HG02885 (cell line): Measurements from ENCODE around the gene TMEM203.

Experiments used
- ATAC-seq: cut with Tn5 transposase; IDR thresholded peaks from one replicate; pipeline ENCODE4 v1.9.1; 2021; ENCODE audit warnings: mild to moderate bottlenecking; ENCODE audit not compliant: unreplicated experiment, poor library complexity

Gene TMEM203

GRCh38 chr9:137219757-137220316, 14.4 kb upstream of the TMEM203 start:
- no peak for ATAC-seq

GRCh38 chr9:137218754-137219271, 13.4 kb upstream of the TMEM203 start:
- ATAC-seq = no peak

GRCh38 chr9:137218212-137218753, 12.8 kb upstream of the TMEM203 start:
- ATAC-seq = no peak

- no peak for ATAC-seq
These were observed 12.1 kb upstream of the TMEM203 start for GRCh38 chr9:137217276-137218211.

GRCh38 chr9:137216188-137216965, 10.9 kb upstream of the TMEM203 start:
- no peak for ATAC-seq

- no peak for ATAC-seq
These were observed 9.9 kb upstream of the TMEM203 start for GRCh38 chr9:137215196-137215986.

- ATAC-seq = no peak
These were observed 9.2 kb upstream of the TMEM203 start for GRCh38 chr9:137214620-137215019.

GRCh38 chr9:137213160-137214060, 8.0 kb upstream of the TMEM203 start:
- no peak for ATAC-seq

- ATAC-seq = no peak
These were observed 7.1 kb upstream of the TMEM203 start for GRCh38 chr9:137212520-137212919.

GRCh38 chr9:137211532-137211931, 6.1 kb upstream of the TMEM203 start:
- ATAC-seq = no peak

GRCh38 chr9:137206602-137207001, 1.2 kb upstream of the TMEM203 start:
- no peak for ATAC-seq

- ATAC-seq = no peak
These were observed 720 bp downstream of the TMEM203 start for GRCh38 chr9:137204731-137205125.

GRCh38 chr9:137202966-137203365, 2.5 kb downstream of the TMEM203 start:
- no peak for ATAC-seq

GRCh38 chr9:137201205-137201868, 4.1 kb downstream of the TMEM203 start:
- ATAC-seq = no peak

GRCh38 chr9:137200311-137201204, 4.9 kb downstream of the TMEM203 start, which contains the start of gene TPRN:
TSS of gene TPRN (minus strand) at chr9:137200741. CDS start at chr9:137200711, 30 bp downstream.
- peak; percentile 84 for ATAC-seq

GRCh38 chr9:137199411-137200121, 5.9 kb downstream of the TMEM203 start:
- no peak for ATAC-seq
